CD4-positive, alpha-beta memory T cell (primary cell): Measurements from ENCODE around the gene KBTBD4. TPM values are rescaled to one million over a fixed set of nuclear protein-coding genes. Genes with fewer than 3 reads are reported as not detected.

Experiments used
- CTCF ChIA-PET: fragments of 350-600 bp; sonication (Branson Sonifier 250); formaldehyde crosslinking; loops from one replicate; lab custom pipeline; 2021; ENCODE audit warnings: inconsistent platforms; ENCODE audit not compliant: partially characterized antibody; lab: Charles Lee
- POLR2A ChIA-PET: fragments of 350-600 bp; sonication (Branson Sonifier 250); formaldehyde crosslinking; loops from one replicate; lab custom pipeline; 2021; ENCODE audit not compliant: partially characterized antibody; lab: Charles Lee
- DNase-seq, 5 donors: peaks; one replicate each; pipeline versions ENCODE4 v3.0.0 to v3.0.0-alpha.2; 2020 to 2022; ENCODE audit warnings: mixed read lengths in 1 of 5
- H3K27ac ChIP-seq: one replicate; pipeline ENCODE4 v1.7.0; 2013; ENCODE audit warnings: low read depth, low read length
- H3K27me3 ChIP-seq: 2 replicates; pipeline ENCODE4 v1.7.0; 2013; ENCODE audit warnings: mild to moderate bottlenecking, low read length, moderate library complexity; ENCODE audit not compliant: insufficient read depth
- H3K36me3 ChIP-seq: 2 replicates; pipeline ENCODE4 v1.7.0; 2013; ENCODE audit warnings: mild to moderate bottlenecking, low read length, moderate library complexity; ENCODE audit not compliant: insufficient read depth
- H3K4me1 ChIP-seq: 2 replicates; pipeline ENCODE4 v1.7.0; 2013; ENCODE audit warnings: mild to moderate bottlenecking, low read length, moderate library complexity; ENCODE audit not compliant: insufficient read depth
- H3K4me3 ChIP-seq, 2 donors: one replicate each; pipeline ENCODE4 v1.7.0; 2013; ENCODE audit warnings: low read length in 2 of 2, mild to moderate bottlenecking in 1 of 2
- H3K9me3 ChIP-seq, 2 donors: one replicate each; pipeline ENCODE4 v1.7.0; 2013; ENCODE audit warnings: low read length in 2 of 2, control low read depth in 1 of 2; ENCODE audit not compliant: control insufficient read depth in 1 of 2
- H3K27ac Mint-ChIP-seq, 7 donors: one replicate each; pipeline ENCODE4 v1.8.0; 2020 to 2021; ENCODE audit warnings: mixed read lengths in 7 of 7, mild to moderate bottlenecking in 6 of 7, inconsistent platforms in 3 of 7, moderate library complexity in 3 of 7
- H3K27me3 Mint-ChIP-seq, 2 donors: one replicate each; pipeline ENCODE4 v1.8.0; 2020 to 2021; ENCODE audit warnings: mixed read lengths in 2 of 2
- H3K36me3 Mint-ChIP-seq, 2 donors: one replicate each; pipeline ENCODE4 v1.8.0; 2020 to 2021; ENCODE audit warnings: mixed read lengths in 2 of 2, inconsistent platforms in 1 of 2, mild to moderate bottlenecking in 1 of 2
- H3K4me1 Mint-ChIP-seq, 4 donors: one replicate each; pipeline ENCODE4 v1.8.0; 2020 to 2021; ENCODE audit warnings: mixed read lengths in 4 of 4, mild to moderate bottlenecking in 1 of 4
- H3K4me3 Mint-ChIP-seq, 8 donors: one replicate each; pipeline ENCODE4 v1.8.0; 2020 to 2021; ENCODE audit warnings: mixed read lengths in 8 of 8, mild to moderate bottlenecking in 7 of 8, moderate library complexity in 6 of 8, inconsistent platforms in 3 of 8
- H3K9me3 Mint-ChIP-seq, 8 donors: one replicate each; pipeline ENCODE4 v1.8.0; 2020 to 2021; ENCODE audit warnings: mixed read lengths in 8 of 8, mild to moderate bottlenecking in 5 of 8, inconsistent platforms in 3 of 8, moderate library complexity in 1 of 8
- intact Hi-C: fragments of 100-400 bp; cut with micrococcal nuclease; formaldehyde crosslinking; loops from one replicate; pipeline ENCODE4 v1.15.1; 2023
- polyA plus RNA-seq, 2 donors: library from polyadenylated mRNA; unstranded; fragments of 300-500 nt; fragmentation: Illumina TruSeq; gene quantifications; one replicate each; pipeline ENCODE4 v1.2.3, GENCODE V29; 2021
- total RNA-seq, 2 experiments: library from RNA; stranded (reverse); gene quantifications; one replicate each; pipeline ENCODE4 v1.2.3, GENCODE V29; 2021

The KBTBD4 gene
- total and polyA plus RNA-seq, 4 experiments from 2014 or later, result 21.2 to 71.9 (median 31.4) TPM

DNA sequence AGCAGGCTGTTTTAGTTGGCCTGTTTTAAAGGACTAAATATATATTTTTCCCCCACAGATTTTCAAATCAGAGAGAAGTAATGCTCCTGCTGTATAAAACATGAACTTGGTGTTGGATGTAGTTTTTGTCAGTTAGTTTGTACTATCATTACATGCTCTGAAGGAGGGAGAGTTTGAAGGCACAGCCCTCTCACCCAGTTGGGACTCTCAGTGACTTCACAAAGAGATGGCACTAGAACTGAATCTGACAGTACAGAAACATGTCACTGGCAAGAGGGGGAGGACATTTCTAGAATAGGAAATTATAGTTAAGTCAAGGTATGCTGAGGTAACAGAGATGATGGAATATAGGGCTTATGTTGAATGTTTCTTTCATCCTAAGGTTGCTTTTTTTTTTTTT lies 36.5 kb upstream of the KBTBD4 start:
- no peaks in the 10 kb centered on the region for H3K9me3 ChIP-seq
- POLR2A ChIA-PET, result no interaction called here
- no peaks in the 10 kb centered on the region for H3K4me1 Mint-ChIP-seq
- H3K4me3 Mint-ChIP-seq, result no peak overlapping the region
- H3K4me3 ChIP-seq, result no peak overlapping the region
- no peaks in the 10 kb centered on the region for H3K27me3 Mint-ChIP-seq
- no peaks in the 10 kb centered on the region for H3K27me3 ChIP-seq
- intact Hi-C loops, result no loop called here
- peak overlapping the region in 2 of 7 donors; percentile 30 to 84 for H3K27ac Mint-ChIP-seq
- no peaks in the 10 kb centered on the region for H3K9me3 Mint-ChIP-seq
- H3K36me3 ChIP-seq, result peaks cover under 1% of the 10 kb centered on the region
- CTCF ChIA-PET, result no interaction called here
- H3K4me1 ChIP-seq, result no peaks in the 10 kb centered on the region
- no peak overlapping the region for H3K27ac ChIP-seq
- peaks cover 10 to 21% of the 10 kb centered on the region in 2 donors for H3K36me3 Mint-ChIP-seq
- DNase-seq, result no peak

DNA sequence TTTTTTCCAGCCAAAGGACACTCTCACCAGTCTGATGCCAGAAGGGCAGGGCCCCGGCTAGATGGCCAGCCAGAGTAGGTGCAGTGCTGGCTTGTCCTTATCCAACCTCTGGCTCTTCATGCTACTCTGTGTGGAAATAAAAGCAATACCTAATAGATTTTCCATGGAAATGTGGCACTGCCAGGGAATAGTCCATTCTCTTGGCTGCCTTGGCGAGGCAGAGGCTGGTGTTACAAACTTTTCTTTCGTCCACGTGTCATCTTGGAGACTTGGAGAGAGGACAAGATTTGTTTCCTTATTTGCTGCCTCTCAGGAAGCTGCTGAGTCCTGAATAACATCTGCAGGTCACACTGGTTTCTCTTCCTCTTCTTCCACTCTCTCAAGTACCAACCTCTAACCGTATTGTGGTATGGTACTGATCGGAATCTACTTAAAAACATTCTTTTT lies 32.6 kb upstream of the KBTBD4 start:
- no peak overlapping the region for H3K27ac Mint-ChIP-seq
- CTCF ChIA-PET, result no interaction called here
- H3K27me3 Mint-ChIP-seq, result no peaks in the 10 kb centered on the region
- no peak overlapping the region for H3K4me3 Mint-ChIP-seq
- peaks cover 0 to 1% (median 0%) of the 10 kb centered on the region in 4 donors for H3K4me1 Mint-ChIP-seq
- POLR2A ChIA-PET, result no interaction called here
- no peak overlapping the region for H3K27ac ChIP-seq
- no peaks in the 10 kb centered on the region for H3K36me3 ChIP-seq
- no peaks in the 10 kb centered on the region for H3K4me1 ChIP-seq
- no peaks in the 10 kb centered on the region for H3K9me3 ChIP-seq
- intact Hi-C loops, result no loop called here
- H3K27me3 ChIP-seq, result no peaks in the 10 kb centered on the region
- no peak overlapping the region for H3K4me3 ChIP-seq
- DNase-seq, result no peak
- H3K36me3 Mint-ChIP-seq, result peaks cover 0 to 9% of the 10 kb centered on the region in 2 donors
- H3K9me3 Mint-ChIP-seq, result no peaks in the 10 kb centered on the region

DNA sequence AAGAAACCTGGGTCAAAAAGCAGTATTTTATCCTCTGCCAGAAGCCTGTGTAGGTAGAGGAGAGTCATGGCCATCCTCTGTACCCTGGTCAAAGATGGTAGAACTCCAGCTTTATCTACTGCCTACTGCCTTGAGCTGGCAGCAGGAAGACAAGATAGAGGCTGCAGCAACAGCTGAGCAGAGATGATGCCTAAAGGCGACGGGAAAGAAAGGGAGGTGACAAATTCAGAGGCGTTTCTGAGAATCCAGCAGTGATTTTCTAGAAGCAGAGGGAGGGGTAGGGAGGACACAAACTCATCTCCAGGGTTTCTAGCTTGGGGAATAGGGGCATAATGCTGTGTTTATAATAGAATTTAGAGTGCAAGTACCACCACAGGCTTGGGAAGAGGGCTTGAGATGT lies 30.9 kb upstream of the KBTBD4 start:
- Mint-ChIP-seq H3K27ac (no peak overlapping the region), H3K4me1 (peaks cover 0 to 1% (median 0%) of the 10 kb centered on the region in 4 donors), H3K27me3 (no peaks in the 10 kb centered on the region), H3K9me3 (no peaks in the 10 kb centered on the region), H3K4me3 (no peak overlapping the region), H3K36me3 (peaks cover 6 to 9% of the 10 kb centered on the region in 2 donors)
- no peak for DNase-seq
- intact Hi-C loops, result no loop called here
- Histone ChIP-seq H3K9me3 (no peaks in the 10 kb centered on the region), H3K27me3 (no peaks in the 10 kb centered on the region), H3K4me3 (no peak overlapping the region), H3K36me3 (no peaks in the 10 kb centered on the region), H3K4me1 (no peaks in the 10 kb centered on the region), H3K27ac (no peak overlapping the region)
- POLR2A ChIA-PET, result no interaction called here
- CTCF ChIA-PET, result interaction anchor here (0.7 kb wide), 1 partner anchor 423 kb away, joined by 3 read pairs; no protein-coding TSS in a partner anchor

DNA sequence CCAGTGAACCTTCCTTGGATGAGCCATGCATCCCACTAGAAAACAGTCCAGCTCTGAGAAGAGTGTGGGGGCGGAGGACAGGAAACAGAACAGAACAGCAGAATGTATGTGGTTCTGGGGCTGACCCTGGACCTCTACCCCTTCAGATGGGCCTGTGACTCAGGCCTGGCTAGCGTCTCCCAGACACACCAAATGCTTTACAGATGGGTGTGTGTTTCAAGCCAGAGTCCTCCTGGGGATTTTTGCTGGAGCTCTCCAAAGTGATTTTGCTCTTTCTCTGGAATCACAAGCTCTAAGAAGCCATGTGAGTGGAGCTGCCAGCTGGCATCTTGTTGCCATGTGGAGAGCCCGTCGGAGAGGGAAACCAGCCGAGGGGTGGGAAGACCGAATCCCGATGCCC lies 28.6 kb upstream of the KBTBD4 start:
- peaks cover 6% of the 10 kb centered on the region in 2 donors for H3K36me3 Mint-ChIP-seq
- H3K4me1 Mint-ChIP-seq, result peaks cover 0 to 1% (median 0%) of the 10 kb centered on the region in 4 donors
- Histone ChIP-seq H3K36me3 (no peaks in the 10 kb centered on the region), H3K4me3 (no peak overlapping the region), H3K27me3 (no peaks in the 10 kb centered on the region), H3K27ac (no peak overlapping the region), H3K9me3 (no peaks in the 10 kb centered on the region), H3K4me1 (no peaks in the 10 kb centered on the region)
- intact Hi-C loops, result no loop called here
- H3K4me3 Mint-ChIP-seq, result no peak overlapping the region
- POLR2A ChIA-PET, result no interaction called here
- no peaks in the 10 kb centered on the region for H3K9me3 Mint-ChIP-seq
- CTCF ChIA-PET, result no interaction called here
- no peaks in the 10 kb centered on the region for H3K27me3 Mint-ChIP-seq
- H3K27ac Mint-ChIP-seq, result no peak overlapping the region
- DNase-seq, result no peak

DNA sequence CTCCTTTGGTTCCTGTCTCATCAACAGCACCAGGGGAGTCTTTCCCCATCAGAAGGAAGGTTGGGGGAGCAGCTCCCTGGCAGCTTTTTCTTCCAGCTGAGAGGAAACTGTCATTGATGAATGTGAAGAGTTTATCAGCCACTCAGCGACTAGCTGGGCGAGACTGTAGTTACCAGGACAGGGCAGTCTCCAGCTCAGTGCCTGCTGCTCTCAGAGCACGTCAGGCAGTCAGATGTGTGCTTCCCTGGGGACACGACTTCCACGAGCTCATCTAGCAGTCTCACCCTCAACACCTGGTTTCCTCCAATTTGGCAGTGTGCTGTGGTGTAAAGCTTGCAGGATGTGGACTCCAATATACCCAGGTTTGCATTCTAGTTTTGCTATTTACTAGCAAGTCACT lies 28.0 kb upstream of the KBTBD4 start:
- Mint-ChIP-seq H3K27me3 (no peaks in the 10 kb centered on the region), H3K9me3 (no peaks in the 10 kb centered on the region), H3K36me3 (peaks cover 6% of the 10 kb centered on the region in 2 donors), H3K27ac (peak overlapping the region in 1 of 7 donors; percentile 48), H3K4me3 (no peak overlapping the region), H3K4me1 (peaks cover 0 to 1% (median 0%) of the 10 kb centered on the region in 4 donors)
- intact Hi-C loops, result no loop called here
- CTCF ChIA-PET, result interaction anchor here (1.4 kb wide), 1 partner anchor 10 kb away, joined by 4 read pairs; no protein-coding TSS in a partner anchor
- Histone ChIP-seq H3K27ac (no peak overlapping the region), H3K27me3 (no peaks in the 10 kb centered on the region), H3K4me3 (no peak overlapping the region), H3K4me1 (no peaks in the 10 kb centered on the region), H3K36me3 (no peaks in the 10 kb centered on the region), H3K9me3 (no peaks in the 10 kb centered on the region)
- DNase-seq, result no peak
- POLR2A ChIA-PET, result no interaction called here

DNA sequence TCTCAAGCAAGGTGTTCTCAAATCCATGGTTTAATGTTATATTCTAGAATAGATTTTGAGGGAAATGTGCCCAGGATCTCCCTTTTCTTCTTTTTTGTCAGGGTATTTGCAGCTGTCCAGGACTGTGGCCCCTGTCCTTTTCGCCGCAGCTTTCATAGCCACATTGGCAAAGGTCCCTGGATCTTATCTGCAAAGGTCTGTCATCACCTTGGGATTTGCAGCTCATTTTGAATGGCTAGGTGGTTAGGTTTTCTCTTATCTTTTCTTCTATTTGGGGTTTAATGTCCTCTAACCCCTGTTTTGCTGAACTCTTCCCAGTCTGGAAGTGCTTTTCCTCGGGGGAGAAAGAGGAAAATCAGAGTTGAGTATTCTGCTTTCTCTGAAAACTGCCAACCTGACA lies 27.2 kb upstream of the KBTBD4 start:
- Mint-ChIP-seq H3K4me3 (no peak overlapping the region), H3K27me3 (no peaks in the 10 kb centered on the region), H3K36me3 (peaks cover 3 to 6% of the 10 kb centered on the region in 2 donors), H3K9me3 (peaks cover 0 to 2% (median 0%) of the 10 kb centered on the region in 8 donors), H3K27ac (no peak overlapping the region), H3K4me1 (peaks cover 0 to 1% (median 0%) of the 10 kb centered on the region in 4 donors)
- intact Hi-C loops, result no loop called here
- CTCF ChIA-PET, result interaction anchor here (1.4 kb wide), 1 partner anchor 11 kb away, joined by 4 read pairs; no protein-coding TSS in a partner anchor
- Histone ChIP-seq H3K27me3 (no peaks in the 10 kb centered on the region), H3K4me1 (no peaks in the 10 kb centered on the region), H3K9me3 (no peaks in the 10 kb centered on the region), H3K4me3 (no peak overlapping the region), H3K36me3 (no peaks in the 10 kb centered on the region), H3K27ac (no peak overlapping the region)
- no peak for DNase-seq
- POLR2A ChIA-PET, result no interaction called here

DNA sequence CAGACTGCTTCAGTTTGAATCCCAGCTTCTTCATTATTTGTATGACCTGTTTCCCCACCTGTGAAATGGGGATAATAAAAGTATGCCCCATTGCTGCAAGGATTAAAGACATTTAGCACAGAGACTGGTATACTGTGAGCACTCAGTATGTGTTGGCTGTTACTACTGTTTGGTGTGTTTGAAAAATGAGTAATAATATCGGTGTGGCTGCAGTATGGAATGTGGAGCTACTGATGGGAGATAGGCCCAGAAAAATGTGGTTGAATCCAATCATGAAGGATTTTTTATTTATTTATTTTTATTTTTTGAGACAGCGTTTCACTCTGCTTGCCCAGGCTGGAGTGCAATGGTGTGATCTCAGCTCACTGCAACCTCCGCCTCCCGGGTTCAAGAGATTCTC lies 24.5 kb upstream of the KBTBD4 start:
- H3K36me3 Mint-ChIP-seq, result peaks cover 0 to 11% of the 10 kb centered on the region in 2 donors
- DNase-seq, result no peak
- Histone ChIP-seq H3K4me3 (no peak overlapping the region), H3K4me1 (no peaks in the 10 kb centered on the region), H3K9me3 (no peaks in the 10 kb centered on the region), H3K27ac (no peak overlapping the region), H3K27me3 (no peaks in the 10 kb centered on the region), H3K36me3 (no peaks in the 10 kb centered on the region)
- peaks cover 0 to 1% of the 10 kb centered on the region in 2 donors for H3K27me3 Mint-ChIP-seq
- no peak overlapping the region for H3K4me3 Mint-ChIP-seq
- CTCF ChIA-PET, result no interaction called here
- H3K27ac Mint-ChIP-seq, result no peak overlapping the region
- intact Hi-C loops, result no loop called here
- POLR2A ChIA-PET, result no interaction called here
- H3K4me1 Mint-ChIP-seq, result peaks cover 0 to 1% (median 0%) of the 10 kb centered on the region in 4 donors
- peaks cover 0 to 2% (median 0%) of the 10 kb centered on the region in 8 donors for H3K9me3 Mint-ChIP-seq
